Measurements from ENCODE around the gene VARS2. TPM values are rescaled to one million over a fixed set of nuclear protein-coding genes. Genes with fewer than 3 reads are reported as not detected.

Gene VARS2
- total and polyA plus RNA-seq, 9 of the 15 experiments (the other 6 are each of a cell fraction or from before 2014, with no cell fraction given), result 1.6 to 53.6 (median 29.9) TPM

DNA sequence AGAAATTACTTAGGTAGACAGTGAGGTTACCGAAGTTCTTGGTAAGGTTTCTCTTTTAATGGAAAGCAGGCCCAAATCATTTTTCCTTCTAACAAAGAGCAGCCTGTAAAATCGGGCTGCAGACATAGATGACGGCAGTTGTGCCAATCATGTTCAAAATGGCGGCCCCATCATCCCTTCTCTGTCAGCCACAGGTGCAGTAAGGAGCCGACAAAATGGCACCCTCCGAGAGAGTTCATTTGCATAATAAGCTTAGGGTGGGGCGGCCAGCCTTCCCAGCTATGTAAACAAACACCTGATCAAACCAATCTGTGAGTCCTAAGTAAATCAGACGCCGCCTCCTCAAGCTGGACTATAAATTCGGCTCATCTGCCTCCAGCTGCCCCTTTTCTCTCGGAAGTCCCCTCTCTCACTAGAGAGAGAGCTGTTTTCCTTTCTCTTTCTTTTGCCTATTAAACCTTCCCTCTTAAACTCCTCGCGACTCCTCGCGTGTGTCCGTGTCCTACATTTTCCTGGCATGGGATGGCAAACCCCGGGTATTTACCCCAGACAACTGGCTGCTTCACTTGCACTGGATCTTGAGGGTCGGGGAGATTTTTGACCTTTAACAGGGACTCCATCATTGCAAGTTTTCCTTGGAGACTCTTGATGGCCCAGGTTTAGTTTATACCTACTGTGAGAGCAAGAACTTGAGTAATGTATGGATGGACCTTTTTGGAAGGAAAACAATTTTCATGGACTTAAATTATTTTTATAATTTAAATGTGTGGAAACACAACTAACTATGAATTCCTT lies 38.6 kb upstream of the VARS2 start (continued):
- no peak for TF ChIP-seq ZNF224 (CRISPR knock-in tag; IDR thresholded peaks at IDR 0.05)
- TF ChIP-seq STAG1 (CRISPR knock-in tag; IDR thresholded peaks at IDR 0.05; ENCODE audit: borderline replicate concordance), result no peak
- TF ChIP-seq KLF10 (CRISPR knock-in tag; IDR thresholded peaks at IDR 0.05), result no peak
- no peak for TF ChIP-seq ZFP30 (CRISPR knock-in tag; IDR thresholded peaks at IDR 0.05; ENCODE audit: borderline replicate concordance)
- peak; percentile 41 for TF ChIP-seq MEIS2 (IDR thresholded peaks at IDR 0.05; ENCODE audit: partially characterized antibody)
- no peak for TF ChIP-seq MAFF (IDR thresholded peaks at IDR 0.05; ENCODE audit: low read length)
- peak; percentile 70 for TF ChIP-seq SMAD4 (CRISPR knock-in tag; conservative IDR thresholded peaks at IDR 0.05)
- TF ChIP-seq HNRNPL (IDR thresholded peaks at IDR 0.05; ENCODE audit: low read depth, low read length), result no peak
- TF ChIP-seq, protein P1, sequence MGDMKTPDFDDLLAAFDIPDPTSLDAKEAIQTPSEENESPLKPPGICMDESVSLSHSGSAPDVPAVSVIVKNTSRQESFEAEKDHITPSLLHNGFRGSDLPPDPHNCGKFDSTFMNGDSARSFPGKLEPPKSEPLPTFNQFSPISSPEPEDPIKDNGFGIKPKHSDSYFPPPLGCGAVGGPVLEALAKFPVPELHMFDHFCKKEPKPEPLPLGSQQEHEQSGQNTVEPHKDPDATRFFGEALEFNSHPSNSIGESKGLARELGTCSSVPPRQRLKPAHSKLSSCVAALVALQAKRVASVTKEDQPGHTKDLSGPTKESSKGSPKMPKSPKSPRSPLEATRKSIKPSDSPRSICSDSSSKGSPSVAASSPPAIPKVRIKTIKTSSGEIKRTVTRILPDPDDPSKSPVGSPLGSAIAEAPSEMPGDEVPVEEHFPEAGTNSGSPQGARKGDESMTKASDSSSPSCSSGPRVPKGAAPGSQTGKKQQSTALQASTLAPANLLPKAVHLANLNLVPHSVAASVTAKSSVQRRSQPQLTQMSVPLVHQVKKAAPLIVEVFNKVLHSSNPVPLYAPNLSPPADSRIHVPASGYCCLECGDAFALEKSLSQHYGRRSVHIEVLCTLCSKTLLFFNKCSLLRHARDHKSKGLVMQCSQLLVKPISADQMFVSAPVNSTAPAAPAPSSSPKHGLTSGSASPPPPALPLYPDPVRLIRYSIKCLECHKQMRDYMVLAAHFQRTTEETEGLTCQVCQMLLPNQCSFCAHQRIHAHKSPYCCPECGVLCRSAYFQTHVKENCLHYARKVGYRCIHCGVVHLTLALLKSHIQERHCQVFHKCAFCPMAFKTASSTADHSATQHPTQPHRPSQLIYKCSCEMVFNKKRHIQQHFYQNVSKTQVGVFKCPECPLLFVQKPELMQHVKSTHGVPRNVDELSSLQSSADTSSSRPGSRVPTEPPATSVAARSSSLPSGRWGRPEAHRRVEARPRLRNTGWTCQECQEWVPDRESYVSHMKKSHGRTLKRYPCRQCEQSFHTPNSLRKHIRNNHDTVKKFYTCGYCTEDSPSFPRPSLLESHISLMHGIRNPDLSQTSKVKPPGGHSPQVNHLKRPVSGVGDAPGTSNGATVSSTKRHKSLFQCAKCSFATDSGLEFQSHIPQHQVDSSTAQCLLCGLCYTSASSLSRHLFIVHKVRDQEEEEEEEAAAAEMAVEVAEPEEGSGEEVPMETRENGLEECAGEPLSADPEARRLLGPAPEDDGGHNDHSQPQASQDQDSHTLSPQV (IDR thresholded peaks at IDR 0.05), result peak; percentile 98
- TF ChIP-seq SP2 (IDR thresholded peaks at IDR 0.05; ENCODE audit: extremely low read depth, low read depth, low read length, poor library complexity, severe bottlenecking), result no peak
- TF ChIP-seq ZNF217 (CRISPR knock-in tag; IDR thresholded peaks at IDR 0.05), result no peak
- 0 out of 2 replicates have a peak, but pooled peaks have one; percentile 7 for TF ChIP-seq SNIP1 (IDR thresholded peaks at IDR 0.05; ENCODE audit: low read depth)
- TF ChIP-seq TAF15 (IDR thresholded peaks at IDR 0.05; ENCODE audit: low read depth, low read length), result no peak
- TF ChIP-seq, protein P2, sequence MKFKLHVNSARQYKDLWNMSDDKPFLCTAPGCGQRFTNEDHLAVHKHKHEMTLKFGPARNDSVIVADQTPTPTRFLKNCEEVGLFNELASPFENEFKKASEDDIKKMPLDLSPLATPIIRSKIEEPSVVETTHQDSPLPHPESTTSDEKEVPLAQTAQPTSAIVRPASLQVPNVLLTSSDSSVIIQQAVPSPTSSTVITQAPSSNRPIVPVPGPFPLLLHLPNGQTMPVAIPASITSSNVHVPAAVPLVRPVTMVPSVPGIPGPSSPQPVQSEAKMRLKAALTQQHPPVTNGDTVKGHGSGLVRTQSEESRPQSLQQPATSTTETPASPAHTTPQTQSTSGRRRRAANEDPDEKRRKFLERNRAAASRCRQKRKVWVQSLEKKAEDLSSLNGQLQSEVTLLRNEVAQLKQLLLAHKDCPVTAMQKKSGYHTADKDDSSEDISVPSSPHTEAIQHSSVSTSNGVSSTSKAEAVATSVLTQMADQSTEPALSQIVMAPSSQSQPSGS (CRISPR knock-in tag; IDR thresholded peaks at IDR 0.05), result no peak
- TF ChIP-seq NFATC3 (IDR thresholded peaks at IDR 0.05), result 0 out of 2 replicates have a peak, but pooled peaks have one; percentile 13
- peak; percentile 23 for TF ChIP-seq EP300 (IDR thresholded peaks at IDR 0.05; ENCODE audit: low read length)
- TF ChIP-seq FOXA3 (CRISPR knock-in tag; conservative IDR thresholded peaks at IDR 0.05 in 1 of 2, IDR thresholded peaks at IDR 0.05 in 1 of 2), result peak; percentile 91 to 96
- peak; percentile 78 for TF ChIP-seq TAF7 (tag; IDR thresholded peaks at IDR 0.05)
- TF ChIP-seq MEF2A (IDR thresholded peaks at IDR 0.05; ENCODE audit: control insufficient read depth, low read depth, low read length), result no peak
- TF ChIP-seq, protein P3, sequence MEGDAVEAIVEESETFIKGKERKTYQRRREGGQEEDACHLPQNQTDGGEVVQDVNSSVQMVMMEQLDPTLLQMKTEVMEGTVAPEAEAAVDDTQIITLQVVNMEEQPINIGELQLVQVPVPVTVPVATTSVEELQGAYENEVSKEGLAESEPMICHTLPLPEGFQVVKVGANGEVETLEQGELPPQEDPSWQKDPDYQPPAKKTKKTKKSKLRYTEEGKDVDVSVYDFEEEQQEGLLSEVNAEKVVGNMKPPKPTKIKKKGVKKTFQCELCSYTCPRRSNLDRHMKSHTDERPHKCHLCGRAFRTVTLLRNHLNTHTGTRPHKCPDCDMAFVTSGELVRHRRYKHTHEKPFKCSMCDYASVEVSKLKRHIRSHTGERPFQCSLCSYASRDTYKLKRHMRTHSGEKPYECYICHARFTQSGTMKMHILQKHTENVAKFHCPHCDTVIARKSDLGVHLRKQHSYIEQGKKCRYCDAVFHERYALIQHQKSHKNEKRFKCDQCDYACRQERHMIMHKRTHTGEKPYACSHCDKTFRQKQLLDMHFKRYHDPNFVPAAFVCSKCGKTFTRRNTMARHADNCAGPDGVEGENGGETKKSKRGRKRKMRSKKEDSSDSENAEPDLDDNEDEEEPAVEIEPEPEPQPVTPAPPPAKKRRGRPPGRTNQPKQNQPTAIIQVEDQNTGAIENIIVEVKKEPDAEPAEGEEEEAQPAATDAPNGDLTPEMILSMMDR (IDR thresholded peaks at IDR 0.05 in 2 of 3, conservative IDR thresholded peaks at IDR 0.05 in 1 of 3; ENCODE audit: insufficient read depth in 2 of 3, low read depth in 1 of 3, low read length in 3 of 3), result 0 out of 6 replicates have a peak, but pooled peaks of 1 of the 3 experiments have one; percentile 5
- no peak for TF ChIP-seq ZNF589 (CRISPR knock-in tag; IDR thresholded peaks at IDR 0.05; ENCODE audit: low read depth)

Data from K562 (cell line).